H9 (cell line): Measurements from ENCODE around the gene OR52E1. TPM values are rescaled to one million over a fixed set of nuclear protein-coding genes. Genes with fewer than 3 reads are reported as not detected.

Experiments used
- DNase-seq: peaks from one replicate; pipeline ENCODE4 v3.0.0-alpha.2; 2017
- H2AFZ ChIP-seq: one replicate; pipeline ENCODE4 v1.6.1; 2013; ENCODE audit warnings: mild to moderate bottlenecking, low read length, control low read depth, moderate library complexity
- H2AK5ac ChIP-seq: 2 replicates; pipeline ENCODE4 v1.6.1; 2013; ENCODE audit warnings: low read length, control low read depth, mixed read lengths; ENCODE audit not compliant: insufficient read length
- H2BK120ac ChIP-seq: one replicate; pipeline ENCODE4 v1.6.1; 2013; ENCODE audit warnings: low read depth, mild to moderate bottlenecking, low read length, control low read depth, inconsistent platforms; ENCODE audit not compliant: poor library complexity, severe bottlenecking
- H2BK12ac ChIP-seq: 2 replicates; pipeline ENCODE4 v1.6.1; 2013; ENCODE audit warnings: low read length, control low read depth, mixed read lengths, low read depth; ENCODE audit not compliant: insufficient read length
- H2BK15ac ChIP-seq: 2 replicates; pipeline ENCODE4 v1.6.1; 2013; ENCODE audit warnings: low read depth, low read length, control low read depth
- H2BK20ac ChIP-seq: one replicate; pipeline ENCODE4 v1.6.1; 2013; ENCODE audit warnings: low read depth, mild to moderate bottlenecking, low read length, control low read depth, inconsistent platforms; ENCODE audit not compliant: poor library complexity, severe bottlenecking
- H2BK5ac ChIP-seq: 2 replicates; pipeline ENCODE4 v1.6.1; 2013; ENCODE audit warnings: low read length, control low read depth, mixed read lengths; ENCODE audit not compliant: insufficient read length
- H3K14ac ChIP-seq: 2 replicates; pipeline ENCODE4 v1.6.1; 2013; ENCODE audit warnings: low read length, control low read depth; ENCODE audit not compliant: insufficient read depth
- H3K18ac ChIP-seq: 2 replicates; pipeline ENCODE4 v1.6.1; 2013; ENCODE audit warnings: low read depth, mild to moderate bottlenecking, mixed read lengths, low read length, control low read depth; ENCODE audit not compliant: insufficient read length
- H3K23ac ChIP-seq: 2 replicates; pipeline ENCODE4 v1.6.1; 2013; ENCODE audit warnings: low read length, control low read depth, mixed read lengths, low read depth; ENCODE audit not compliant: insufficient read length
- H3K23me2 ChIP-seq: 2 replicates; pipeline ENCODE4 v1.6.1; 2013; ENCODE audit warnings: low read depth, mild to moderate bottlenecking, mixed read lengths, low read length, control low read depth; ENCODE audit not compliant: insufficient read length, poor library complexity, severe bottlenecking
- H3K27ac ChIP-seq: 2 replicates; pipeline ENCODE4 v1.5.1; 2013; ENCODE audit warnings: low read length, control low read depth, mixed read lengths, low read depth; ENCODE audit not compliant: insufficient read length
- H3K27me3 ChIP-seq: 2 replicates; pipeline ENCODE4 v1.6.1; 2013; ENCODE audit warnings: low read length, control low read depth, inconsistent platforms; ENCODE audit not compliant: insufficient read depth
- H3K4ac ChIP-seq: 2 replicates; pipeline ENCODE4 v1.6.1; 2013; ENCODE audit warnings: low read depth, mild to moderate bottlenecking, control low read depth, inconsistent platforms, low read length, moderate library complexity
- H3K4me1 ChIP-seq: 2 replicates; pipeline ENCODE4 v1.6.1; 2013; ENCODE audit warnings: low read length, control low read depth, inconsistent platforms; ENCODE audit not compliant: insufficient read depth
- H3K4me2 ChIP-seq: 2 replicates; pipeline ENCODE4 v1.6.1; 2013; ENCODE audit warnings: low read length, control low read depth, mixed read lengths; ENCODE audit not compliant: insufficient read length, insufficient read depth
- H3K56ac ChIP-seq: 2 replicates; pipeline ENCODE4 v1.6.1; 2013; ENCODE audit warnings: low read depth, mild to moderate bottlenecking, mixed read lengths, low read length, control low read depth; ENCODE audit not compliant: insufficient read length
- H3K79me1 ChIP-seq: 2 replicates; pipeline ENCODE4 v1.6.1; 2013; ENCODE audit warnings: low read depth, mild to moderate bottlenecking, moderate library complexity, low read length, control low read depth, inconsistent platforms; ENCODE audit not compliant: insufficient read depth, poor library complexity, severe bottlenecking
- H3K79me2 ChIP-seq: 2 replicates; pipeline ENCODE4 v1.6.1; 2013; ENCODE audit warnings: low read length, control low read depth, inconsistent platforms; ENCODE audit not compliant: insufficient read depth
- H3K9ac ChIP-seq: 2 replicates; pipeline ENCODE4 v1.6.1; 2013; ENCODE audit warnings: low read length, control low read depth, mixed read lengths; ENCODE audit not compliant: insufficient read length; ENCODE audit errors: extremely low read depth
- H3K9me3 ChIP-seq: one replicate; pipeline ENCODE4 v1.6.1; 2013; ENCODE audit warnings: low read depth, low read length, inconsistent platforms; ENCODE audit not compliant: control insufficient read depth
- H3T11ph ChIP-seq: one replicate; pipeline ENCODE4 v1.6.1; 2013; ENCODE audit warnings: mild to moderate bottlenecking, low read length, control low read depth, inconsistent platforms
- H4K20me1 ChIP-seq: one replicate; pipeline ENCODE4 v1.6.1; 2013; ENCODE audit not compliant: control insufficient read depth, insufficient read length, insufficient read depth
- H4K5ac ChIP-seq: 2 replicates; pipeline ENCODE4 v1.6.1; 2013; ENCODE audit warnings: low read depth, mild to moderate bottlenecking, mixed read lengths, low read length, control low read depth; ENCODE audit not compliant: insufficient read length
- H4K8ac ChIP-seq: replicated peaks from 2 replicates; pipeline ENCODE4 v1.6.1; 2013; ENCODE audit warnings: low read length, control low read depth, mixed read lengths, low read depth; ENCODE audit not compliant: insufficient read length
- H4K91ac ChIP-seq: 2 replicates; pipeline ENCODE4 v1.6.1; 2013; ENCODE audit warnings: low read depth, mild to moderate bottlenecking, moderate library complexity, mixed read lengths, low read length, control low read depth; ENCODE audit not compliant: insufficient read length
- H3K27ac Mint-ChIP-seq, 3 experiments: 2 replicates in 2 of 3; 3 replicates in 1 of 3; pipeline ENCODE4 v1.8.0; 2020 to 2021; ENCODE audit warnings: mixed read lengths in 3 of 3, mild to moderate bottlenecking in 1 of 3, moderate library complexity in 1 of 3
- H3K27me3 Mint-ChIP-seq: 2 replicates; pipeline ENCODE4 v1.8.0; 2021; ENCODE audit warnings: low read depth, mild to moderate bottlenecking, moderate library complexity, mixed read lengths
- H3K36me3 Mint-ChIP-seq, 3 experiments: 2 replicates in 2 of 3; 3 replicates in 1 of 3; pipeline ENCODE4 v1.8.0; 2020 to 2021; ENCODE audit warnings: low read depth in 3 of 3, mixed read lengths in 3 of 3; ENCODE audit not compliant: insufficient read depth in 1 of 3
- H3K4me1 Mint-ChIP-seq, 2 experiments: 2 replicates each; pipeline ENCODE4 v1.8.0; 2020; ENCODE audit warnings: mixed read lengths in 2 of 2
- H3K4me3 Mint-ChIP-seq, 2 experiments: 2 replicates in 1 of 2; 3 replicates in 1 of 2; pipeline ENCODE4 v1.8.0; 2020 to 2021; ENCODE audit warnings: mild to moderate bottlenecking in 2 of 2, mixed read lengths in 2 of 2, moderate library complexity in 1 of 2
- H3K9me3 Mint-ChIP-seq, 2 experiments: 2 replicates in 1 of 2; 3 replicates in 1 of 2; pipeline ENCODE4 v1.8.0; 2020; ENCODE audit warnings: mild to moderate bottlenecking in 2 of 2, mixed read lengths in 2 of 2, moderate library complexity in 1 of 2
- CTCF ChIP-seq: fragments of 200-600 bp; sonication (generic); conservative IDR thresholded peaks from 3 replicates; pipeline ENCODE4 v1.8.0; 2021; ENCODE audit warnings: antibody characterized with exemption, mild to moderate bottlenecking
- WGBS: extraction: QIAGEN DNeasy Blood & Tissue Kit; methylation state at CpG from one replicate; pipeline ENCODE4 v1.1.7; 2013; ENCODE audit warnings: missing lambda C conversion rate, low lambda C conversion rate, mixed read lengths; ENCODE audit not compliant: insufficient read length; ENCODE audit errors: extremely low coverage; 5-methylcytosine and 5-hydroxymethylcytosine counted together
- total RNA-seq: library from RNA; stranded (reverse); gene quantifications from 2 replicates; pipeline ENCODE4 v1.2.1, GENCODE V29; 2021

Gene OR52E1
- total RNA-seq, 1 experiment from 2014 or later = not detected

- no peak overlapping the region for H3K23ac ChIP-seq
- no peak overlapping the region for H4K8ac ChIP-seq
- H2BK5ac ChIP-seq = no peak overlapping the region
- Mint-ChIP-seq H3K36me3 (no peaks in the 10 kb centered on the region), H3K4me3 (no peak overlapping the region), H3K9me3 (no peaks in the 10 kb centered on the region), H3K4me1 (peaks cover 2 to 7% of the 10 kb centered on the region in 2 experiments; a peak in 3 of 4 replicates), H3K27ac (no peak overlapping the region), H3K27me3 (no peaks in the 10 kb centered on the region)
- H2BK20ac ChIP-seq = no peak overlapping the region
- H3K79me2 ChIP-seq = no peaks in the 10 kb centered on the region
- no peaks in the 10 kb centered on the region for H3K27me3 ChIP-seq
- DNase-seq = no peak
- no peaks in the 10 kb centered on the region for H3K9me3 ChIP-seq
- no peak for TF ChIP-seq CTCF
- no peak overlapping the region for H3K4me2 ChIP-seq
- H3K79me1 ChIP-seq = no peaks in the 10 kb centered on the region
- no peaks in the 10 kb centered on the region for H4K20me1 ChIP-seq
- no peak overlapping the region for H3K14ac ChIP-seq
- no peak overlapping the region for H3K9ac ChIP-seq
- no peak overlapping the region for H4K91ac ChIP-seq
- H3K4ac ChIP-seq = no peak overlapping the region
- no peak overlapping the region for H3K18ac ChIP-seq
- H2BK120ac ChIP-seq = no peak overlapping the region
- no peaks in the 10 kb centered on the region for H3K4me1 ChIP-seq
- no peak overlapping the region for H3K56ac ChIP-seq
- no peak overlapping the region for H4K5ac ChIP-seq
- whole genome bisulfite sequencing = no CpG with 5 or more reads among the region's 1 CpG
- no peak overlapping the region for H2BK12ac ChIP-seq
- no peaks in the 10 kb centered on the region for H3K23me2 ChIP-seq
- no peak overlapping the region for H2AFZ ChIP-seq
- H3K27ac ChIP-seq = no peak overlapping the region
- H2BK15ac ChIP-seq = no peak overlapping the region
- no peak overlapping the region for H2AK5ac ChIP-seq
- no peak overlapping the region for H3T11ph ChIP-seq
Observed at GRCh38 chr11:5090668-5091067, 21.3 kb downstream of the OR52E1 start.
